ENCODE measurements around the gene SLC66A2. TPM values are rescaled to one million over a fixed set of nuclear protein-coding genes. Genes with fewer than 3 reads are reported as not detected.

Gene SLC66A2
- total RNA-seq, 6 experiments from 2014 or later, result 61.6 to 140 (median 95.8) TPM

DNA sequence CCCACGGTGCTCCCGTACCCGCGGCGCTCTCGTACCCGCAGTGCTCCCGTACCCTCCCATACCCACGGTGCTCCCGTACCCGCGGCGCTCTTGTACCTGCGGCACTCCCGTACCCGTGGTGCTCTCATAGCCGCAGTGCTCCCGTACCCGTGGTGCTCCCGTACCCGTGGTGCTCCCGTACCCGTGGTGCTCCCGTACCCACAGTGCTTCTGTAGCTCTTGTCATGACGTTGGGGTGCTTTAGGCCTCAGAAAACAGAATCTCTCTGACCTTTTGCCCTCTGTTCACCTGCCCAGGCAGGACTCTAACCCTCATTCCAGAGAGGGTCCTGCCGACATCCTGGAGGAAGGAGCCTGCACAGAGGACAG lies 35.3 kb downstream of the SLC66A2 start:
- no peak for DNase-seq
- Histone ChIP-seq H3K27ac (no peak overlapping the region), H3K36me3 (peaks cover 0 to 37% (median 15%) of the 10 kb centered on the region in 4 donors), H3K4me3 (no peak overlapping the region), H3K27me3 (no peaks in the 10 kb centered on the region), H3K4me1 (no peaks in the 10 kb centered on the region), H3K9me3 (no peaks in the 10 kb centered on the region)
- 36% methylated on average over 7 of the region's 26 CpGs for WGBS (ENCODE audit: insufficient coverage, low coverage, low lambda C conversion rate, missing lambda C conversion rate)
- intact Hi-C loops (cut with DNase I), result loop anchor here in 1 of 2 donors (10.0 kb wide), 1 partner anchor 119 kb away; the partner anchor contains the start of gene RBFA
- TF ChIP-seq CTCF (IDR thresholded peaks at IDR 0.05) (no peak), POLR2A (IDR thresholded peaks at IDR 0.05) (no peak)
- ATAC-seq, result no peak

- DNase-seq (no peak), ATAC-seq (peak in 2 of 4 donors; percentile 5 to 23)
- intact Hi-C loops (cut with DNase I), result loop anchor here in 1 of 2 donors (10.0 kb wide), 1 partner anchor 119 kb away; the partner anchor contains the start of gene RBFA
- no peak overlapping the region for H3K4me3 ChIP-seq
- no peak for TF ChIP-seq POLR2A (IDR thresholded peaks at IDR 0.05)
- TF ChIP-seq CTCF (IDR thresholded peaks at IDR 0.05), result no peak
- no peaks in the 10 kb centered on the region for H3K27me3 ChIP-seq
- H3K9me3 ChIP-seq, result no peaks in the 10 kb centered on the region
- no peak overlapping the region for H3K27ac ChIP-seq
- H3K36me3 ChIP-seq, result peaks cover 0 to 37% (median 15%) of the 10 kb centered on the region in 4 donors
- no peaks in the 10 kb centered on the region for H3K4me1 ChIP-seq
- WGBS (ENCODE audit: insufficient coverage, low coverage, low lambda C conversion rate, missing lambda C conversion rate), result 87% methylated on average over 15 of the region's 50 CpGs
These were observed 36.0 kb downstream of the SLC66A2 start for GRCh38 chr18:79915161-79916127.

DNA sequence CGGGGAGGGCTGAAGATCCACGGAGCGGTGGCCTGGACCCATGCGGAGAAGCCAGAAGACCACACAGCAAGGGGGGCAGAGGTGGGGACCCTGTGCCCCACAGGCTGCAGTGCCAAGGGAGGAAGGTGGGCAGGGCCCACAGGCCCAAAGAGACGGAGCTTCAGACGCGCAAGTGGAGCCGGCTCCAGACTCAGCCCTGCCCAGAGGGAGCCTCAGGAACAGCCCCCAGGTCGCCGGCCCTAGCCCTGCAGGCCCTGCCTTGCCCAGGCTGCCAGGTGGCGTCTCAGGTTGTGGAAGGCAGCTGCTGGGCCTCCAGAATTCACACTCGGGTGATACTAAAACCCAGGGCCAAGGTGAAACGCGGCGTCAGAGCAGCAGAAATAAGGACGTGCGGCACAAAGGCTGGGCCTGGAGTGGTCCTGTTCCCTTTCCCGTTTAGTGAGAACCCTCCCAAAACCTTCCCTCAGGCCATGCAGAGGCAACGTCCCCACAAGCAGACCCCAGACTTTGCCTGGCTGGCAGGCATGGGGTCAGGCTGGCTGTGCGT lies 36.8 kb downstream of the SLC66A2 start:
- Histone ChIP-seq H3K27me3 (no peaks in the 10 kb centered on the region), H3K4me3 (no peak overlapping the region), H3K9me3 (no peaks in the 10 kb centered on the region), H3K4me1 (no peaks in the 10 kb centered on the region), H3K27ac (no peak overlapping the region), H3K36me3 (peaks cover 0 to 37% (median 15%) of the 10 kb centered on the region in 4 donors)
- no peak for TF ChIP-seq CTCF (IDR thresholded peaks at IDR 0.05)
- TF ChIP-seq POLR2A (IDR thresholded peaks at IDR 0.05), result no peak
- DNase-seq (no peak), ATAC-seq (peak in 1 of 4 donors; percentile 1)
- 90% methylated on average over 8 of the region's 20 CpGs for WGBS (ENCODE audit: insufficient coverage, low coverage, low lambda C conversion rate, missing lambda C conversion rate)
- intact Hi-C loops (cut with DNase I), result loop anchor here in 1 of 2 donors (10.0 kb wide), 1 partner anchor 120 kb away; the partner anchor contains the start of gene RBFA

GRCh38 chr18:79912994-79913831 lies 38.2 kb downstream of the SLC66A2 start:
- DNase-seq (no peak), ATAC-seq (peak in 1 of 4 donors; percentile 1)
- Histone ChIP-seq H3K9me3 (no peaks in the 10 kb centered on the region), H3K36me3 (peaks cover 0 to 28% (median 9%) of the 10 kb centered on the region in 4 donors), H3K27ac (no peak overlapping the region), H3K4me1 (no peaks in the 10 kb centered on the region), H3K4me3 (no peak overlapping the region), H3K27me3 (no peaks in the 10 kb centered on the region)
- 81% methylated on average over 6 of the region's 28 CpGs for WGBS (ENCODE audit: insufficient coverage, low coverage, low lambda C conversion rate, missing lambda C conversion rate)
- TF ChIP-seq CTCF (IDR thresholded peaks at IDR 0.05) (no peak), POLR2A (IDR thresholded peaks at IDR 0.05) (no peak)
- intact Hi-C loops (cut with DNase I), result loop anchor here in 1 of 2 donors (10.0 kb wide), 1 partner anchor 122 kb away; the partner anchor contains the start of gene RBFA
